Dedifferentiated amniotic fluid mesenchymal stem cell (primary cell): ENCODE data around the gene NOTCH2NLA.
"Not testable (repeated sequence)": the region's sequence is repeated elsewhere in the genome, so short reads cannot be mapped to it uniquely, and the experiment has no call there.

ENCODE experiments used
- DNase-seq: peaks from one replicate; pipeline ENCODE4 v3.0.0-alpha.2; 2016; ENCODE audit errors: extremely low spot score

Gene NOTCH2NLA

DNA sequence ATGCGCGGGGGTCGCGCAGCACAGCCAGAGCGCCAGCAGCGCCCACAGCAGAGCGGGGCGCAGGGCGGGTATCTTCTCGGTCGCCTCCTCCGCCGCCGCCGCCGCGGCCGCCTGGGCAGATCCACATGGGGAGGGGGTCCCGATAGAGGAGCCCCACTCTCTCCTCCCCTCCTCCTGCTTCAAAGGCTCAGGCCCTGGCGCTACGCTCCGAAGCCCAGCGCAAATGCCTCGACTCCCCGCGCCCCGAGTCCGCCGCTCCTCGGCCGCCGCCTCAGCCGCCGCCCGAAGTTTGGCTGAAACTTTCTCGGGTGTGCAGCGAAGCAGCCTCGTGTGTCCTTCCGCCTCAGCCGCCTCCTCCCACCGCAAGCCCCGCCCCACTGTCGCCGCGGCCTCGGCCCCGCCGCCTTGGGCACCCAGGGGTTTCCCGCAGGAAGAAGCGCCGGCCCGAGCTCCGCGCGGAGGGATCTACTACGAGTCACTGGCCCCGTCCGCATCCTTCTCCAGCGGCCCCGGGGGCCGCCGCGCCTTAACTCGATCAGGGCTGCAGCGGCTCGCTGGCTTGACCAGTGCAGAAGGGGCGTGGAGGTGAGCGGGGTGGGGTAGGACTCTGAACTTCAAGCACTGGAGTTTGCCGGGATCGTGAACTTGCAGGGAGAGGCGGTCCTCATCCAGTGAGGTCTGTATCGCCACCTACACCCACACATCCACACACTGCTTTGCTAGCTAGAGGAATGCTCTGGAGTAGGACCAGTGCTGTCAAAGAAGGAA is at the start of gene NOTCH2NLA:
Gene NOTCH2NLA (minus strand): TSS at position 312 of the 768 bp plus-strand sequence. CDS start 39,684 bp downstream, outside the sequence.
- not testable (repeated sequence) for DNase-seq

GRCh38 chr1:146278346-146278745 is 49.5 kb upstream of the NOTCH2NLA start:
- not testable (repeated sequence) for DNase-seq

DNA sequence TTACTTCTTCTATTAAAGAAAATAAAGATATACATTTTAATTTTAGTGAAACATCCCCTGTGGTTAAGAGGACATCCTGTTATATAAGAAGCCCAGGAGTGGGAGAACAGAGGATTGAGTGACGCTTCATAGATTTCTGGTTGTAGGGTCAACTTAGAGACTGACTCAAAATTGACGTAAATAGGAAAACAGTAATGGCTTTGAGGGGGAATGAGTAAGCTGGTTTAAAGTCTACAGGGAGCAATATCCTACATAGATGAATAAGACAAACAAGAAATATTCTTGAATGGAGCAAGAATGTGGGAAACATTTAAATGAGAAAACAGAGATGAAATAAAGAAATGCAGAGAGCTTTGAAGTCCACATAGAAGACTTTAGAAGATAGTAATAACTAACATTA is 48.3 kb upstream of the NOTCH2NLA start:
- DNase-seq, result not testable (repeated sequence)

- not testable (repeated sequence) for DNase-seq
Observed at GRCh38 chr1:146274083-146274482, 45.3 kb upstream of the NOTCH2NLA start.

DNA sequence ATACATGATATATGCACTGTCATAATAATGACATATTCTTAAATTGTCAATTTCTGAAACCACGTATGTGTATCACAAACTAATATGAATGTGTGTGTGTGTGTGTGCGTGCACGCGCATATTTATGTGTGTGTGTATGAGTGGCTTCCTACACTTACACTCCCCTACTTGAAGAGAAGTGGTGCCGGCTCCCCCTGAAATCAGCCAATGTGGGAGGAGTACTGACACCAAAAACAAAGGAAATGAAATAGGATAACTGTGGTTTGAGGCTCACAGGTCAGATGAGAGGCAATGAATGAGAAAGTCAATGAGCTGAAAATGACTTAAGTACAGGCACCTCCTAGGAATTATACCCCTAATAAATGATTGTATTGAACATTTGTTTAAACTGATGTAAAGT is 44.4 kb upstream of the NOTCH2NLA start:
- DNase-seq, result not testable (repeated sequence)

GRCh38 chr1:146272734-146273133 is 43.9 kb upstream of the NOTCH2NLA start:
- not testable (repeated sequence) for DNase-seq

DNA sequence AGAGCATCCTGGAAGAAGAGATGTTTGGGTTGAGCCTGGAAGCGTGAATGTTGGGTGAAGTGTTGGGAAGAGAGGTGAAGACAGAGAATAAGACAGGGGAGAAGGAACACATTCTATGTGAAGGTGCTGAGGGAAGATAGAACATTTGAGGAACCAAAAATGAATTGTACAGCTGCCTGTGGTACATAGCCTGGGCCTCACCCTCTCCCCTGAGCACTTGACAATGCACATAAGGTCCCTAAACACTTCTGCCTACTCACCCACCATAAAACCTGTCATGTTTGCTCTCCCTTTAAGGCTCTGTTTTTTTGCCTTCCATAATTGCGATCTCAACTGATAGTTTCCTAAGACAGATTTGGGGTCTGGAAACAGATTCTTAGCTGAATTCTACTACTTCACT is 43.2 kb upstream of the NOTCH2NLA start:
- not testable (repeated sequence) for DNase-seq

GRCh38 chr1:146270129-146270528 is 41.3 kb upstream of the NOTCH2NLA start:
- DNase-seq, result not testable (repeated sequence)

- not testable (repeated sequence) for DNase-seq
Observed at GRCh38 chr1:146266179-146266748, 37.4 kb upstream of the NOTCH2NLA start.

- DNase-seq, result not testable (repeated sequence)
Observed at GRCh38 chr1:146264761-146265160, 35.9 kb upstream of the NOTCH2NLA start.

GRCh38 chr1:146260006-146260730 is 31.3 kb upstream of the NOTCH2NLA start:
- not testable (repeated sequence) for DNase-seq

DNA sequence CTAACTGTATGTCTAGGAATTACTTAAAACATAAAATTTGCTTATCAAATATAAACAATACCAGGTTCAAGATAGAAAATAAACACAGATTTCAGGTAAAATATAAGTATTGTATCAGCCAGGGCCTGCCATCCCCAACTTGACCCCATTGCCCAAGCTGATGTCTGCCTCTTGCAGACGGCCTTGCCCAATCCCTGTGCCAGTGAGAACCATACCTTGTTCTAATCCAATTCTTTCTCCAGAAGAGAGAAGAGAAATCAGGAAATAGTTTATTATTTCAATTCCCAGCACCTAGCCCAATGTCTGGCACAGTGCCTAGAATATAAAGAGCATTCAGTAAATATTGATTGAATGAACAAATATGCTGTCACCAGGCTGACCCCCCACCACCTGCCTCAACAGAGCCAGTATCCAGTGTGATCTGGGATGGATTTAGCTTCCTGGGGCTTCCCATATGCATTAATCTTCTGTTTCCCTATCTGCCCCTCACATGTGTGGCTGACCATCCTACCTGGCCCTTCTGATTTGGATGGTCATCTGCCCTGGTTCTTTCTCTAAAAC is 29.3 kb upstream of the NOTCH2NLA start:
- not testable (repeated sequence) for DNase-seq

DNA sequence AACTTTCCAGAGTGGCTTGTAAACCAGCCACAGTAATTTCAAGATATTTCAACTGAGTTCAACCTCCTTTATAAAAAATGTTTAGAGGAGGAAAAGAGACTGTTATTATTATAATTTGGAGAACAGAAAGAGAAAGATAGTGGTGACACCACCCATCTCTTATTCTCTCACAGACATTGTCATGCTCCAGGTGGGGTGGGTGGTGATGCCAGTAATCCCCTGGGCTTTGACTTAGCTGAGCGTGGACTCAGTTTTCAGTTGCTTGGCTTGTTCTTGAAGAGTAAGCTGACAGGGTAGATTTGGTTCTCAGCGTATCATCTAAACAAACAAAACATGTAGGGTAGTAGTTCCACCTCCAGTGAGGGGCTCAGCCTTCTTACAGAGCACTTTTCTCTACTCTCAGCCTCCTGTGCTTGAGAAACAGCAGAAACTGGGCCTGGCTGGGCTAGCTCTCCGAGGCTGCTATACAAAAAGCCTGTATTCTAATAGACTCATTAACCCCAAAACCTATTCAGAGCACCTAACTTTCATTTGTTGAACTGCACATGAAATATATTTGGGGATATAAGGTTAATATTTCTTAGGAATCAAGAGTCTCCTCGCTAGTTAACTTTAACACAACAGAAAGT is 25.9 kb upstream of the NOTCH2NLA start:
- not testable (repeated sequence) for DNase-seq

- not testable (repeated sequence) for DNase-seq
Observed at GRCh38 chr1:146253249-146253855, 24.5 kb upstream of the NOTCH2NLA start.

DNA sequence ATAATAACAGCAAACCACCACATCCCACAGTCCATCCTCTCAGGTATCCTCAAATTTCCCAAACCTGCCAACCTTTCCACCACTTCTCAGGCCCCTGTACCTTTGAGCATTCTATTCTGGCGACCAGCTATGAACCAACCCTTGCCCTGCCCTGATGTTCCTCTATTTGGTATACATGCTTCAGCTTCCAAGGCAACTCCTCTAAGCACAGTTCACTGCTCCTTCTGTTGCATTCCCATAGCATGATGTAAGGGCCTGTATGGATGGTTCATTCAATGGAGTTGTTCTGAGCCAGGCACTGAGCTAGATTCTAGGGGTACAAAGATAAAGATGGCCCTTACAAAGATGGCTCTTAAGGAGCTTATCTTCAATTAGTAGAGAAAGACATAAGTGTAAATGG is 22.7 kb upstream of the NOTCH2NLA start:
- DNase-seq, result not testable (repeated sequence)

GRCh38 chr1:146248643-146249042 is 19.8 kb upstream of the NOTCH2NLA start:
- not testable (repeated sequence) for DNase-seq

DNA sequence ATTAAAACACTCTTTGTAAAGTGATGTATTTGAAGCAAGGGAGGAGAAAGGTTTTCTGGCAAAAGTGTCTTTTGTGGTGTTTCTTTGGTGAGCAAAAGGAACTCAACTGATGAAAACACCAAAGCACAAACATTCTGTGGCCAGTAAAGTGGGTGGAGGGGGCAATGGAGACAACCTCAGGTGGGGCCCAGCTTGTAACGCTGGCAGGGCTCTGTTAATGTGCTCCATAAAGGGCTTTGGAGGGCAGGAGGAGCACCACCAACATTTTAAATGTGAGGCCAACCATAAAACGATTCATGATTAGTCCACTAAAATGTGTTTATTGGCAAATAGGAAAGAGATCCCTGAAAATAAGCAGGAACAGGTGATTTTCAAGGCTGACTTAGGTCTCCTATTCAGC is 7.8 kb upstream of the NOTCH2NLA start:
- DNase-seq, result not testable (repeated sequence)

GRCh38 chr1:146236026-146236601 is 7.3 kb upstream of the NOTCH2NLA start:
- not testable (repeated sequence) for DNase-seq

DNA sequence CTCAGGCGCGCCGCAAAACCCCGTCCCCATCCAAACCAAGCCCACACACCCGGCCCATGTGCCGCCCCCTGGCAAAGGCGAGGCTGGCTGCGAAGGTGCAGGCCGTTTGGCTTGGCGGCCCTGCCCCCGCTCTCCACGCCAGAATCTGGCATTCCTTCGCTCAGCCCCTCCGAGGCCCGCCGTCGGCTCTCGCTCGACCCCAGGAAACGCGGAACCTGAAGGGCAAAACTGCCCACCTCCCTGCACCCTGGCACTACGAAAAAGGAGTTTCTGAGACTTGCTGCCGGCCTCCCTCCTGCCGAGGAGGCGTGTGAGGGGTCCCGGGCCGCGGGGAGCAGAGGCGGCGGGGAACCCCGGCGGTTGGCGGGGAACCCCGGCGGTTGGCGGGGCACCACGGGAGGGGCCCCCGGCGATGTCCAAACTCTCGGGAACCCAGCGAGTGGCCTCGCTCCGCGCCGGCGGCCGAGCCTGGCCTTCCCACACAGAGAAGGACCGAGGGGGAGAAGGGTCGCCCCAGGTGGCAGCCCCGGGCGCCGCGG is 608 bp downstream of the NOTCH2NLA start:
- DNase-seq, result not testable (repeated sequence)

GRCh38 chr1:146174531-146174930 is 54.3 kb downstream of the NOTCH2NLA start:
- not testable (repeated sequence) for DNase-seq
